NCI-H2196 (cell line): ENCODE data around the gene CRYBG2.
"Not testable (repeated sequence)": the region's sequence is repeated elsewhere in the genome, so short reads cannot be mapped to it uniquely, and the experiment has no call there.

ENCODE experiments used
- DNase-seq: peaks from one replicate; lab custom pipeline; 2025; ENCODE audit not compliant: unreplicated experiment; lab: John Stamatoyannopoulos, UW

Gene CRYBG2

GRCh38 chr1:26296340-26297056, 57.4 kb downstream of the CRYBG2 start:
- DNase-seq = no peak

GRCh38 chr1:26295194-26296138, 58.5 kb downstream of the CRYBG2 start:
- no peak for DNase-seq

GRCh38 chr1:26293911-26294463, 59.9 kb downstream of the CRYBG2 start:
- no peak for DNase-seq

GRCh38 chr1:26292735-26293134, 61.2 kb downstream of the CRYBG2 start:
- DNase-seq = not testable (repeated sequence)

GRCh38 chr1:26291939-26292338, 62.0 kb downstream of the CRYBG2 start:
- no peak for DNase-seq

- no peak for DNase-seq
These were observed 62.5 kb downstream of the CRYBG2 start for GRCh38 chr1:26291433-26291832.

GRCh38 chr1:26290882-26291261, 63.1 kb downstream of the CRYBG2 start:
- DNase-seq = no peak

GRCh38 chr1:26290122-26290881, 63.6 kb downstream of the CRYBG2 start:
- DNase-seq = no peak

GRCh38 chr1:26289158-26290059, 64.5 kb downstream of the CRYBG2 start:
- no peak for DNase-seq

GRCh38 chr1:26288311-26288941, 65.5 kb downstream of the CRYBG2 start:
- no peak for DNase-seq

GRCh38 chr1:26287811-26288210, 66.1 kb downstream of the CRYBG2 start:
- DNase-seq = no peak

GRCh38 chr1:26287033-26287711, 66.8 kb downstream of the CRYBG2 start:
- DNase-seq = no peak

GRCh38 chr1:26286064-26286416, 67.9 kb downstream of the CRYBG2 start:
- no peak for DNase-seq

- DNase-seq = peak; percentile 38
These were observed 68.4 kb downstream of the CRYBG2 start for GRCh38 chr1:26285366-26286063.

- peak; percentile 64 for DNase-seq
These were observed 69.2 kb downstream of the CRYBG2 start for GRCh38 chr1:26284597-26285347.

- no peak for DNase-seq
These were observed 69.9 kb downstream of the CRYBG2 start for GRCh38 chr1:26283871-26284596.

- no peak for DNase-seq
These were observed 70.6 kb downstream of the CRYBG2 start for GRCh38 chr1:26283279-26283853.
